HG03025 (cell line): ENCODE data around the gene CEACAM19.
"Not testable (repeated sequence)": the region's sequence is repeated elsewhere in the genome, so short reads cannot be mapped to it uniquely, and the experiment has no call there.

Experiments
- ATAC-seq: cut with Tn5 transposase; IDR thresholded peaks from one replicate; pipeline ENCODE4 v1.9.1; 2021; ENCODE audit warnings: mild to moderate bottlenecking, moderate library complexity; ENCODE audit not compliant: unreplicated experiment, low FRiP score

The CEACAM19 gene

DNA sequence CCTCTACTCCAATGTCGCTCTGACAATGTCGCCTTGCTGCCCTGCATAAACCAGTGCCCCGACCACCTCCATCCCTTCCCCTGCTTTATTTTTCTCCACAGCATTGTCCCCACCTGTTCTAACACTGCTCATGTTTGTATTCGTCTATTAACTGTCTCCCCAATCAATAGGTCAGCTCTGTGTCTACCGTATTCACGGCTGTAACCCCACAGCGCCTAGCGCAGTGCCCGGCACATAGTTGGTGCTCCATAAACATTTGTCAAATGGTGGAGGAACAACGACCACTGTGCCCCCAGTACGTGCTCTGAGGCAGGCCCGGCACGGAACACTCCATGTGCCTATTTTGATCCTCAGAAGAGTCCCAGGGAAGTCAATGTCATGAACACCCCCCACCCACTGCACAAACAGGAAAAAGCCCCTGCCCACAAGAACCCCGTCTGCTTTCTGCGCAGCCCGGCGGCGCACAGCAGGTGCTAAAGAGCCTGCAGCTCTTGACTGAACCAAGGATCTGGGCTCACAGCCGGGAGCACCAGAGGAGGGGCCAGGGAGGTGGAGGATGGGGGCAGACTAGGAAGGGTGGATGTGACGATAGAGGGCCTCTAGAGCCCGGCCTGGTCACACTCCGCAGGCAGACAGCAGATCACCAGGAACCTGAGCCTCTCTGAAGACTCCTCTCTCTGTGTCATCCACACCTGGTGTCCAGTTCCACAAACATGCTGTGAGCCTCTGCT lies 25.8 kb downstream of the CEACAM19 start:
- no peak for ATAC-seq

DNA sequence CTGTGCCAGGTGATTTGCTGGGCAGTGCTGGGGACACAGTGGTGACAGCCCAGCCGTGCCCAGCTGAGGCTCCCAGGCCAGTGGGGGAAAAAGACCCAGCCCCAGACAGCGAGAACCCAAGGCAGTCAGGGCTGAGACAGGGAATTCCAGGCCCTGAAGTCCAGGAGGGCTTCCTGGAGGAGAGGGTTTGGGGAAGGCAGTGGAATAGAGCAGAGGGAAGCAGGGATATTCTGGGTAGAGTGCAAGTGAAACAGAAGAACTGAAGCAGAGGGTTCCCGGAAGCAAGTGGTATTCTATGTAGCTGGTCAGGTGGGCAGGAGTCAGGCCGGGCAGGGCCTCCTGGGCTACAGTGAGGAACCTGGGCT lies 26.4 kb downstream of the CEACAM19 start:
- ATAC-seq = no peak

GRCh38 chr19:44698492-44699201 lies 27.4 kb downstream of the CEACAM19 start, which contains the start of gene CEACAM16:
Gene CEACAM16, plus strand, starts transcription at chr19:44699151. Its CDS starts 2,306 bp downstream, at chr19:44701457.
- ATAC-seq = no peak

DNA sequence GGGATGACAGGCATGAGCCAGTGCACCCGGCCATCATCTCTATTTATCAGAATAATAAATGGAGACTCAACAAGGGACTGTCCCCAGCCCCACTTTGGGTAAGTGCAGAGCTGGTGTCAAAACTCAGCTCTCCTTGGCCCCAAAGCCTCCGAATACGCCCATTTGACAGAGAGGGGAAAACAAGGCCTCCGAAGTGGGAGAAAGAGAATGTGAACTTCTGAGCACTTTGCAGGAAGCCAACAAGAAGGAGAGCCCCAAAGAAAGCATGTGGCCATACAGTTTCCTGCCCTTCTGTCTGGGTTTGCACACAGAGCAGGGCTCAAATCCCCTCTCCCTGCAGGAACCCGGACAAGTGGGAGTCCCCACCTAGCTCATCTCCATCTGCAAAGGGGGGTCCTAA lies 29.3 kb downstream of the CEACAM19 start:
- ATAC-seq = no peak

GRCh38 chr19:44701228-44701627 lies 29.9 kb downstream of the CEACAM19 start:
- ATAC-seq = no peak

- ATAC-seq = no peak
These were observed 31.4 kb downstream of the CEACAM19 start for GRCh38 chr19:44702551-44703176.

GRCh38 chr19:44703336-44704078 lies 32.2 kb downstream of the CEACAM19 start:
- no peak for ATAC-seq

DNA sequence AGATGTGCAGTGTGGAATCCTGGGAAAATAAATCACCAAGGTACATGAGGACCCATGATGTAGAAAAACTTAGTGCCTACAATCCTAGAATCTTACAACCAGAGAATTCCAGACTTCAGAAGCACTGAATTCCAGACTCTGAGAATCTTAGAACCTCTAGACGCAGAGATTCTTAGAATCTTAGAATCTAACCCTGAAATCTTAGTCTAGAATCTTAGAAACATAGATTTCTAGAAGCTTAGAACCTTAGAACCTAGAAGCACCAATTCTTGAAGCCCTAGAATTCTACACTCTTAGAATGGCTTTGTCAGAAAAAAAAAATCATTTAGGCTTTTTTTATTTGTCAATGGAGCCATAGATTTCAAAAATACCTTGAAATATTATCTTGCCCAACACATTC lies 33.7 kb downstream of the CEACAM19 start:
- ATAC-seq = no peak

GRCh38 chr19:44705502-44706010 lies 34.3 kb downstream of the CEACAM19 start:
- no peak for ATAC-seq

- ATAC-seq = no peak
These were observed 35.4 kb downstream of the CEACAM19 start for GRCh38 chr19:44706506-44707236.

- no peak for ATAC-seq
These were observed 36.5 kb downstream of the CEACAM19 start for GRCh38 chr19:44707794-44708193.

DNA sequence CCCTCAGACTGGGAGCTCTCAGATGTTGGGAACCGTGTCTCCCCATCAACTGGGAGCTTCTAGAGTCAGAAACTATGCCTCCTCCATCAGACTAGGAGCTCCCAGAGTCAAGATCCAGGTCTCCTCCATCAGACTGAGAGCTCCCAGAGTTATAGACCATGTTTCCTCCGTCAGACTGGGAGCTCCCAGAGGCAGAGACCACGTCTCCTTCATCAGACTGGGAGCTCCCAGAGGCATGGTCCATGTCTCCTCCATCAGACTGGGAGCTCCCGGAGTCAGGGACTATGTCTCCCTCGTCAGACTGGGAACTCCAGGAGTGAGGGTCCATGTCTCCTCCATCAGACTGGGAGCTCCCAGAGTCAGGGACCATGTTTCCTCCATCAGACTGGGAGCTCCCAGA lies 37.7 kb downstream of the CEACAM19 start:
- ATAC-seq = no peak

DNA sequence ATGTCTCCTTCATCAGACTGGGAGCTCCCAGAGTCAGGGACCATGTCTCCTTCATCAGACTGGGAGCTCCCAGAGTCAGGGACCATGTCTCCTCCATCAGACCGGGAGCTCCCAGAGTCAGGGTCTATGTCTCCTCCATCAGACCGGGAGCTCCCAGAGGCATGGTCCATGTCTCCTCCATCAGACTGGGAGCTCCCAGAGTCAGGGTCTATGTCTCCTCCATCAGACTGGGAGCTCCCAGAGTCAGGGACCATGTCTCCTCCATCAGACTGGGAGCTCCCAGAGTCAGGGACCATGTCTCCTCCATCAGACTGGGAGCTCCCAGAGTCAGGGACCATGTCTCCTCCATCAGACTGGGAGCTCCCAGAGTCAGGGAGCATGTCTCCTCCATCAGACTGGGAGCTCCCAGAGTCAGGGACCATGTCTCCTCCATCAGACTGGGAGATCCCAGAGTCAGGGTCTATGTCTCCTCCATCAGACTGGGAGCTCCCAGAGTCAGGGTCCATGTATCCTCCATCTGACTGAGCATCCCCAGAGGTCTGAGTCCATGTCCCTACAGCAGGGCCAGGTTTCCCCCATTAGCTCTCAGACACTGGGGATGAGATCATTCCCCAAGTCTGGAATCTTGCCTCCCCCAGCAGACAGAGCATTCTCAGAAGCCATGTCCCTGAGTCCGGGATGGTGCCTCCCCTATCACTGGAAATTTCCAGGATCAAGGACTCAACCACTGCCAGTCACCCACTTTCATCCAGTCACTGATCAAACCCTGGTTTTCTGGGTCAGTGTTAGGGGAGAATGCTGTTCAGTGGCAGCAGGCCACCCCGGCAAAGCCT lies 38.4 kb downstream of the CEACAM19 start:
- not testable (repeated sequence) for ATAC-seq

DNA sequence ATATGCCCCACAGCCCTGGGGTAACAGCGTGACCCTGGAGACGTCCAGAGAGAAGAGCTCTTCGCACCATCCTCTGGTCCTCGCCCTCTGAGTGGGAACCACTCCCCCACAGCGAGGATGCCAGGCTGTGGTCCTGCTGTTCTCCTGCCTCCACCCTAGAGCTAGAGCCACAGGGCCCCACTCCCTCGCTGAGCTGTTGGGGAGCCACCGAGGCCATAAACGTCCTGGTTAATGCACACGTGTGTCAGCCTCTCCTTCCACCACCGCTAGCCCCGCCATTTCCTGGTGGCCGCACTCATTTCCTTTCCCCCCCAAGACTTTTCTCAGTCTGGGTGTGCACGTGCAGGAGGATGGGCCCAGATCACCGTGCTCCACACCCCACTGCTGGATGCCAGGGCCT lies 39.2 kb downstream of the CEACAM19 start:
- no peak for ATAC-seq

DNA sequence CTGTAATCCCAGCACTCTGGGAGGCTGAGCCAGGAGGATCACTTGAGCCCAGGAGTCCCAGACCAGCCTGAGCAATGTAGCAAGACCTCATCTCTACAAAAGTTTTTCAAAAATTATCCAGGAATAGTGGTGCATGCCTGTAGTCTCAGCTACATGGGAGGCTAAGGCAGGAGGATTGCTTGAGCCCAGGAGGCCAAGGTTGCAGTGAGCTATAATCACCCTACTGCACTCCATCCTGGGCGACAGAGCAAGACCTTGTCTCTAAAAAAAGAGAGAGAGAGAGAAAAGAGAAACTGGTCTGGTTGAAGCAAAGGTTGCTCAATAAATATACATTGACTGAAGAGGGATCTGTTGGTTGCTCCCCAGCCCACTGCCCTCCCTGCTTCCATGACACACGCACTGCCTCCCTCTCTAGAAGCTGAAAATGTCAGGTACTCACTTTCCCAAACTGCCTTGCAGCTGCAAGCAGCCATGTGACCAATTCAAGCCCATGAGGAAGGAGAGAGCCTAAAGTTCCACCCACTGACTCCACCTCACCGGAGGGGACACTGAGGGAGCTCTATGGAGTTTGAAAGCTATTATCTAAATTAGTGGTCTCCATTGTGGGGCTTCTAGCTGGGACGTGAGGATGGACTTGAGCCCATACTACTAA lies 41.7 kb downstream of the CEACAM19 start:
- ATAC-seq = no peak

DNA sequence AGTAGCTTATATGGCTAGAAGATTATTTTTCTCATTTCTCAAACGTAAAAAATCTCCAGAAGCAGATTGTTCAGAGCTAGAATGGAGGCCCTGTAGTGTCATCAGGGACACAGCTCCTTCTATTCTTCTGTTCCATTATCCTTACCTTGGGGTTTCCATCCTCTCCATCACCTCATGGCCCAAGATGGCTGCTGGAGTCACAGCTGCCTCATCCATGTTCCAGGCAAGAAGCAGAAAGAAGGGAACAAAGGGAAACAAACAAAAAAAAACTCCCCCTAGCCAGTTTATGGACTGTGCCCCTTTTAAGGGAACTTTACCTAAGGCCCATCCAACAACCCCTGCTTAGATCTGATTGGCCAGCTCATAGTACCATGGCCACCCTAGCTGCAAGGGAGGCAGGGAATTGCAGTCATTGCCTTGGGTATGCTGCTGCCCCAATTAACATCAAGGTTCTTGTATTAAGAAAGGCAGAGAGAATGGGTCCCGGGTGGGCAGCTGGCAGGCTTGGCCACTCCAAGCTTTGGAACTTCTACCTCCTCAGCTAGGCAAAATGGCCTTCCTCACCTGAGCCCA lies 43.4 kb downstream of the CEACAM19 start:
- no peak for ATAC-seq

DNA sequence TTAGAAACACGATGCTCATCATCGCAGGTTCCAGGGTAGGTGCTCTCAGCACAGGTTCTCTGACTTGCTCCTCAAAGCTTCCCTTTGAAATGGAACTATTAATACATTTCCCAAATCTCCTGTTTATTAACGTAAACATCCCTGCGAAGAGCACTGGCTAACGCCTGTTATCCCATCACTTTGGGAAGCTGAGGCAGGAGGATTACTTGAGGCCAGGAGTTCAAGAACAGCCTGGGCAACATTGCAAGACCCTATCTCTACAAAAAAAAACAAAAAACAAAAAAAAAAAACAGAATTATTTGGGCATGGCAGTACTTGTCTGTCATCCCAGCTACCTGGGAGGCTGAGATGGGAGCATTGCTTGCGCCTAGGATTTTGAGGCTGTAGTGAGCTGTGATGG lies 46.3 kb downstream of the CEACAM19 start:
- no peak for ATAC-seq
